SU-DHL-6 (cell line): ENCODE data around the gene HECW1.

Experiments
- H2AFZ ChIP-seq: fragments of 200-600 bp; sonication (generic); 2 replicates; pipeline ENCODE4 v1.6.1; 2014; ENCODE audit warnings: low read depth, mild to moderate bottlenecking, moderate library complexity, mixed read lengths, antibody characterized with exemption, low read length; ENCODE audit not compliant: severe bottlenecking
- H3F3A ChIP-seq: fragments of 200-600 bp; shearing (Covaris generic); 2 replicates; pipeline ENCODE4 v1.6.0; 2016; ENCODE audit warnings: antibody characterized with exemption, mild to moderate bottlenecking; ENCODE audit not compliant: insufficient read depth
- H3K27ac ChIP-seq: fragments of 200-600 bp; sonication (generic); 2 replicates; pipeline ENCODE4 v1.5.1; 2016; ENCODE audit warnings: low read depth, mild to moderate bottlenecking, low read length, moderate library complexity, mixed read lengths
- H3K27me3 ChIP-seq: fragments of 200-600 bp; sonication (generic), shearing (Covaris generic); 2 replicates; pipeline ENCODE4 v1.6.0; 2014; ENCODE audit warnings: mild to moderate bottlenecking, low read length
- H3K36me3 ChIP-seq: fragments of 200-600 bp; sonication (generic); 2 replicates; pipeline ENCODE4 v1.6.1; 2014; ENCODE audit warnings: mild to moderate bottlenecking, low read length, mixed read lengths
- H3K4me2 ChIP-seq: fragments of 300-600, 200-600 bp; shearing (Covaris generic), sonication (generic); 2 replicates; pipeline ENCODE4 v1.6.0; 2014; ENCODE audit warnings: low read length, low read depth, mild to moderate bottlenecking; ENCODE audit not compliant: poor library complexity, severe bottlenecking
- H3K4me3 ChIP-seq: fragments of 200-600 bp; sonication (generic); 2 replicates; pipeline ENCODE4 v1.5.1; 2014; ENCODE audit warnings: antibody characterized with exemption, low read length, mild to moderate bottlenecking, mixed read lengths; ENCODE audit not compliant: insufficient read depth, poor library complexity, severe bottlenecking
- H3K79me2 ChIP-seq: fragments of 200-600 bp; sonication (generic); 2 replicates; pipeline ENCODE4 v1.6.1; 2014; ENCODE audit warnings: mild to moderate bottlenecking, low read length, moderate library complexity; ENCODE audit not compliant: insufficient read depth
- H3K9ac ChIP-seq: fragments of 200-600 bp; sonication (generic); 2 replicates; pipeline ENCODE4 v1.7.0; 2014; ENCODE audit warnings: mild to moderate bottlenecking, low read length
- H3K9me2 ChIP-seq: fragments of 200-600 bp; sonication (generic); replicated peaks from 2 replicates; pipeline ENCODE4 v1.6.1; 2014; ENCODE audit warnings: low read length; ENCODE audit not compliant: insufficient read depth
- H3K9me3 ChIP-seq: fragments of 200-600 bp; sonication (generic); 2 replicates; pipeline ENCODE4 v1.6.1; 2014; ENCODE audit warnings: low read length, mixed read lengths; ENCODE audit not compliant: insufficient read depth
- H4K20me1 ChIP-seq: fragments of 200-600 bp; sonication (generic); 2 replicates; pipeline ENCODE4 v1.6.1; 2014; ENCODE audit warnings: low read depth, mild to moderate bottlenecking, antibody characterized with exemption, low read length, moderate library complexity, mixed read lengths
- EZH2phosphoT487 ChIP-seq: fragments of 200-600 bp; sonication (generic), shearing (Covaris generic); conservative IDR thresholded peaks from 2 replicates; pipeline ENCODE4 v1.6.1; 2018; ENCODE audit warnings: mild to moderate bottlenecking, antibody characterized with exemption, low read length, moderate library complexity, mixed read lengths
- TF ChIP-seq, protein P1 (sequence below): fragments of 200-600 bp; sonication (generic); IDR thresholded peaks from one replicate; pipeline ENCODE4 v1.5.1; 2017; ENCODE audit warnings: antibody characterized with exemption, mild to moderate bottlenecking, low read length, moderate library complexity; ENCODE audit not compliant: insufficient read depth, poor library complexity, severe bottlenecking

The HECW1 gene

DNA sequence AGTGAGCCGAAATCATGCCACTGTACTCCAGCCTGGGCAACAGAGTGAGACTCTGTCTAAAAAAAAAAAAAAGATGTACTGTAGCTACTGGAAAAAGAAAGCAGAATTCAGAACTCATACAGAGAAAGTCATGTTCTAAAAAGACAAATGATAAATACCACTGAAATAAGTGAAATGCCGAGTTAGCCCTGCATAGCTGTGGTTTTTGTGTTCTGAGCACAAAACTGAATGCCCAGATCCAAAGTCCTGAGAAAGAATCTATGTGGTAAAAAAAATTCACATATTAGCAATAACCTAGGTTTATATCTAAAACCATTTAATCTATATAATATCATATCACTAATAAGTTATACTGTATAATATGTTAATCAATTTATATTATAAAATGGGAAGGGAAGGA lies 29.3 kb upstream of the HECW1 start:
- no peak overlapping the region for H3K9ac ChIP-seq
- no peak for TF ChIP-seq EZH2phosphoT487
- TF ChIP-seq, protein P1, sequence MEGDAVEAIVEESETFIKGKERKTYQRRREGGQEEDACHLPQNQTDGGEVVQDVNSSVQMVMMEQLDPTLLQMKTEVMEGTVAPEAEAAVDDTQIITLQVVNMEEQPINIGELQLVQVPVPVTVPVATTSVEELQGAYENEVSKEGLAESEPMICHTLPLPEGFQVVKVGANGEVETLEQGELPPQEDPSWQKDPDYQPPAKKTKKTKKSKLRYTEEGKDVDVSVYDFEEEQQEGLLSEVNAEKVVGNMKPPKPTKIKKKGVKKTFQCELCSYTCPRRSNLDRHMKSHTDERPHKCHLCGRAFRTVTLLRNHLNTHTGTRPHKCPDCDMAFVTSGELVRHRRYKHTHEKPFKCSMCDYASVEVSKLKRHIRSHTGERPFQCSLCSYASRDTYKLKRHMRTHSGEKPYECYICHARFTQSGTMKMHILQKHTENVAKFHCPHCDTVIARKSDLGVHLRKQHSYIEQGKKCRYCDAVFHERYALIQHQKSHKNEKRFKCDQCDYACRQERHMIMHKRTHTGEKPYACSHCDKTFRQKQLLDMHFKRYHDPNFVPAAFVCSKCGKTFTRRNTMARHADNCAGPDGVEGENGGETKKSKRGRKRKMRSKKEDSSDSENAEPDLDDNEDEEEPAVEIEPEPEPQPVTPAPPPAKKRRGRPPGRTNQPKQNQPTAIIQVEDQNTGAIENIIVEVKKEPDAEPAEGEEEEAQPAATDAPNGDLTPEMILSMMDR: no peak
- no peak overlapping the region for H3K27ac ChIP-seq

DNA sequence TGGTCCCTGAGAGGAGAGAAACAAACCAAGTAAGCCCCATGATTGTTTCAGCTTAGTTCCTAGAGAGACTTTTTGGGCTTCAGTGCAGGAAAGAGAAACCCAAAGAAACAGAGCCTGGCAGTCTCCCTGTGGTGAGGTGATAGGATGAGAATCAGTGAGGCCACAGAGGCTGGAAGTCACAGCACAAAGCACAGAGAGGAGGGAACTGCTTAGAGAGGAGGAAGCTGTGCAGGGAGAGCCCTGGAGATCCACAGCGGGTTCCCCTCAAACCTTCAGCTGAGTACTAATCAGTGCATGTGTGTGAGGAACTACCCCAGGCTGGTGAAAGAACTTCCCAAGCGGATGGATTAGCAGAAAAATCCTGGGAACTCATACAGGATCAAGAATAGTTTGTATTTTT lies 27.4 kb upstream of the HECW1 start:
- Histone ChIP-seq H3K9me2 (no peaks in the 10 kb centered on the region), H3K4me2 (no peak overlapping the region), H3K4me3 (no peak overlapping the region), H3K9me3 (no peaks in the 10 kb centered on the region), H3K79me2 (no peaks in the 10 kb centered on the region), H3F3A (no peaks in the 10 kb centered on the region), H4K20me1 (no peaks in the 10 kb centered on the region), H3K9ac (no peak overlapping the region), H3K27me3 (no peaks in the 10 kb centered on the region), H2AFZ (no peak overlapping the region), H3K36me3 (no peaks in the 10 kb centered on the region), H3K27ac (no peak overlapping the region)
- no peak for TF ChIP-seq EZH2phosphoT487
- TF ChIP-seq, protein P1: no peak

More for the DNA sequence above, 29.3 kb upstream of the HECW1 start:
- H3K79me2 ChIP-seq: no peaks in the 10 kb centered on the region
- H4K20me1 ChIP-seq: no peaks in the 10 kb centered on the region
- no peaks in the 10 kb centered on the region for H3K27me3 ChIP-seq
- H3F3A ChIP-seq: no peaks in the 10 kb centered on the region
- H3K9me3 ChIP-seq: no peaks in the 10 kb centered on the region
- no peak overlapping the region for H3K4me2 ChIP-seq
- H3K36me3 ChIP-seq: no peaks in the 10 kb centered on the region
- no peak overlapping the region for H3K4me3 ChIP-seq
- H3K9me2 ChIP-seq: no peaks in the 10 kb centered on the region
- no peak overlapping the region for H2AFZ ChIP-seq

DNA sequence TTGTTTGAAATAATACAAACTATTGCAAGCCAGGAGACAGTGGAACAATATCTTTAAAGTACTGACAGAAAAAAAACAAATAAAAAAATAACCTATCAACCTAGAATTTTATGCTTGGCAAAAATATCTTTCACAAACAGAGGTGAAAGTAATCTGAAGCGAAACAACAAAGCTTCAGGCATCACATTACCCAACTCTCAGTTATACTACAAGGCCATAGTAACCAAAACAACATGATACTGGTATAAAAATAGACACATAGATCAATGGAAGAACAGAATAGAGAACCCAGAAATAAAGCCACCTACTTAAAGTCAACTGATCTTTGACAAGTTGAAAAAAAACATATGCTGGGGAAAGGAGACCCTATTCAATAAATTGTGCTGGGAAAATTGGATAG lies 26.5 kb upstream of the HECW1 start:
- Histone ChIP-seq H4K20me1 (no peaks in the 10 kb centered on the region), H3K27ac (no peak overlapping the region), H3K79me2 (no peaks in the 10 kb centered on the region), H3K9me2 (no peaks in the 10 kb centered on the region), H3K9ac (no peak overlapping the region), H3K27me3 (no peaks in the 10 kb centered on the region), H3K36me3 (no peaks in the 10 kb centered on the region), H3K9me3 (no peaks in the 10 kb centered on the region), H3F3A (no peaks in the 10 kb centered on the region), H3K4me2 (no peak overlapping the region), H3K4me3 (no peak overlapping the region), H2AFZ (no peak overlapping the region)
- TF ChIP-seq, protein P1: no peak
- no peak for TF ChIP-seq EZH2phosphoT487
